Naive thymus-derived CD4-positive, alpha-beta T cell (primary cell): ENCODE measurements around the gene HMGA1. TPM values are rescaled to one million over a fixed set of nuclear protein-coding genes. Genes with fewer than 3 reads are reported as not detected.

Experiments
- ATAC-seq: fragments of 150-1000 bp; cut with Tn5 transposase; 2 replicates; pipeline ENCODE4 v1.10.0; 2021; ENCODE audit warnings: mild to moderate bottlenecking, moderate library complexity
- CTCF ChIA-PET: fragments of 350-600 bp; sonication (Branson Sonifier 250); formaldehyde crosslinking; loops from one replicate; lab custom pipeline; 2021; ENCODE audit warnings: antibody characterized with exemption; lab: Charles Lee
- POLR2A ChIA-PET: fragments of 350-600 bp; sonication (Branson Sonifier 250); formaldehyde crosslinking; loops from one replicate; lab custom pipeline; 2021; ENCODE audit warnings: antibody characterized with exemption, inconsistent platforms; lab: Charles Lee
- DNase-seq, 9 donors: peaks; one replicate each; pipeline versions ENCODE4 v3.0.0 to v3.0.0-alpha.2; 2020 to 2022; ENCODE audit warnings: mixed read lengths in 1 of 9
- H3K27ac ChIP-seq: one replicate; pipeline ENCODE4 v1.7.0; 2013; ENCODE audit warnings: mild to moderate bottlenecking, low read depth, low read length, moderate library complexity
- H3K27me3 ChIP-seq, 2 donors: one replicate each; pipeline ENCODE4 v1.7.0; 2013; ENCODE audit warnings: low read length in 2 of 2, mild to moderate bottlenecking in 2 of 2, moderate library complexity in 2 of 2; ENCODE audit not compliant: control insufficient read depth in 2 of 2, insufficient read depth in 2 of 2
- H3K36me3 ChIP-seq, 3 experiments: 1 replicate in 2 of 3; 2 replicates in 1 of 3; pipeline ENCODE4 v1.7.0; 2013; ENCODE audit warnings: low read length in 3 of 3, mild to moderate bottlenecking in 3 of 3, moderate library complexity in 1 of 3; ENCODE audit not compliant: insufficient read depth in 3 of 3, control insufficient read depth in 2 of 3
- H3K4me1 ChIP-seq, 2 donors: one replicate each; pipeline ENCODE4 v1.7.0; 2013; ENCODE audit warnings: low read length in 2 of 2, mild to moderate bottlenecking in 2 of 2, moderate library complexity in 1 of 2; ENCODE audit not compliant: control insufficient read depth in 2 of 2, insufficient read depth in 2 of 2
- H3K4me3 ChIP-seq: 2 replicates; pipeline ENCODE4 v1.7.0; 2013; ENCODE audit warnings: mild to moderate bottlenecking, low read length
- H3K9me3 ChIP-seq, 3 experiments: 1 replicate in 2 of 3; 2 replicates in 1 of 3; pipeline ENCODE4 v1.7.0; 2013; ENCODE audit warnings: low read length in 3 of 3; ENCODE audit not compliant: control insufficient read depth in 2 of 3
- H3K27ac Mint-ChIP-seq, 9 donors: one replicate each; pipeline ENCODE4 v1.8.0; 2020 to 2022; ENCODE audit warnings: mixed read lengths in 9 of 9, mild to moderate bottlenecking in 8 of 9, moderate library complexity in 5 of 9, inconsistent platforms in 2 of 9
- H3K27me3 Mint-ChIP-seq, 5 donors: one replicate each; pipeline ENCODE4 v1.8.0; 2021 to 2022; ENCODE audit warnings: mixed read lengths in 5 of 5, mild to moderate bottlenecking in 1 of 5
- H3K36me3 Mint-ChIP-seq, 5 donors: one replicate each; pipeline ENCODE4 v1.8.0; 2020 to 2022; ENCODE audit warnings: mixed read lengths in 5 of 5, mild to moderate bottlenecking in 3 of 5, inconsistent platforms in 1 of 5
- H3K4me1 Mint-ChIP-seq, 7 donors: one replicate each; pipeline ENCODE4 v1.8.0; 2020 to 2022; ENCODE audit warnings: mixed read lengths in 7 of 7, mild to moderate bottlenecking in 3 of 7, inconsistent platforms in 1 of 7
- H3K4me3 Mint-ChIP-seq, 10 donors: one replicate each; pipeline ENCODE4 v1.8.0; 2020 to 2022; ENCODE audit warnings: mild to moderate bottlenecking in 10 of 10, mixed read lengths in 10 of 10, moderate library complexity in 6 of 10, inconsistent platforms in 2 of 10
- H3K9me3 Mint-ChIP-seq, 11 donors: one replicate each; pipeline ENCODE4 v1.8.0; 2020 to 2022; ENCODE audit warnings: mixed read lengths in 11 of 11, mild to moderate bottlenecking in 4 of 11, inconsistent platforms in 1 of 11, moderate library complexity in 1 of 11
- intact Hi-C, 2 donors: fragments of 100-400 bp; cut with micrococcal nuclease; formaldehyde crosslinking; loops; one replicate each; pipeline ENCODE4 v1.15.1; 2023
- polyA plus RNA-seq, 2 donors: library from polyadenylated mRNA; unstranded; fragments of 300-500 nt; fragmentation: Illumina TruSeq; gene quantifications; one replicate each; pipeline ENCODE4 v1.2.3, GENCODE V29; 2021
- total RNA-seq, 6 experiments: library from RNA in 5 of 6; stranded (reverse) in 5 of 6; gene quantifications; 1 replicate in 5 of 6; 2 replicates in 1 of 6; pipeline ENCODE4 v1.2.3 and lab custom pipeline; 2021 to 2026

Gene HMGA1
- total and polyA plus RNA-seq, 7 experiments from 2014 or later, result 35.7 to 180 (median 94.5) TPM

DNA sequence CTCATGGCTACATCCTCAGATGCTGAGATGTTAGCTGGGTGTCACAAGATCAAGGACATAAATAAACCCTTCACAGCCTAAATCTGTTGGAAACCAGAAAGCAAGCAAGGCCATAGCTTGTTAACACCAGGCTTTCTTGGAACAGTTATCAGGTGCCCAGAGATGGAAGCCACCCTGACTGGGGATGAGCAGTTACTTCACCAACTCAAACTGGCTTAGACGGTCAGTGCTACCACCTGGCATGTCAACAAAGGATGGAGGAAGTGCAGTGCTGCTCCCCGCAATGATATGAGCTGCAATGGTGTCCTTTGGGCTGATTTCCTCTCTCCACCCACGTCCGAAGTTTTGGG, 41.1 kb downstream of the HMGA1 start:
- CTCF ChIA-PET, result no interaction called here
- Mint-ChIP-seq H3K27me3 (no peaks in the 10 kb centered on the region), H3K4me1 (peaks cover 0 to 25% (median 9%) of the 10 kb centered on the region in 7 donors), H3K27ac (no peak overlapping the region), H3K36me3 (peaks cover 0 to 25% (median 18%) of the 10 kb centered on the region in 5 donors), H3K9me3 (no peaks in the 10 kb centered on the region), H3K4me3 (no peak overlapping the region)
- intact Hi-C loops, result no loop called here
- DNase-seq, result no peak
- no peak overlapping the region for H3K27ac ChIP-seq
- H3K36me3 ChIP-seq, result peaks cover 0 to 4% (median 0%) of the 10 kb centered on the region in 3 experiments
- H3K4me1 ChIP-seq, result no peaks in the 10 kb centered on the region
- H3K27me3 ChIP-seq, result no peaks in the 10 kb centered on the region
- POLR2A ChIA-PET, result no interaction called here
- ATAC-seq, result no peak
- no peaks in the 10 kb centered on the region for H3K9me3 ChIP-seq
- no peak overlapping the region for H3K4me3 ChIP-seq

DNA sequence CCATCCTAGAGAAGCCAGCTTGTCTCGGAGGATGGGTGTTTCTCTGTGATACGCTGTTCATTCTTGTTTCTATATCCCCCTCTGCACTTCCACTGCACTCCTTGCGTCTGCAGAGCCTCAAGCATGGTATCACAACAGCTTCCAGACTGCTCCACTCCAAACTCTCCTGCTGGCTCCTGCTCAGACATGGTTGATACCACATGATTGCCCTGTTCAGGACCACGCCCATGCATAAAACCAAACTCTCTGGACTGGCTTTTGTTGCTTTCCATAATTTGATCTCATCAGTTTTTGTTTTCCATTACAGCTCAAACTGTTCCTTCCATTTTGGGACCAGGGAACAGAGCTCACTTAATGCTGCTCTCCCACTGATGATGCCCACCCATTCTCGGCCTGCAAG, 42.2 kb downstream of the HMGA1 start:
- Histone ChIP-seq H3K36me3 (peaks cover 0 to 4% (median 0%) of the 10 kb centered on the region in 3 experiments), H3K4me3 (no peak overlapping the region), H3K4me1 (no peaks in the 10 kb centered on the region), H3K27ac (no peak overlapping the region), H3K9me3 (no peaks in the 10 kb centered on the region), H3K27me3 (no peaks in the 10 kb centered on the region)
- Mint-ChIP-seq H3K27ac (peak overlapping the region in 2 of 9 donors; percentile 20 to 33), H3K36me3 (peaks cover 0 to 27% (median 19%) of the 10 kb centered on the region in 5 donors), H3K9me3 (no peaks in the 10 kb centered on the region), H3K4me1 (peaks cover 0 to 25% (median 9%) of the 10 kb centered on the region in 7 donors), H3K27me3 (no peaks in the 10 kb centered on the region), H3K4me3 (no peak overlapping the region)
- CTCF ChIA-PET, result no interaction called here
- DNase-seq, result no peak
- intact Hi-C loops, result no loop called here
- POLR2A ChIA-PET, result no interaction called here
- ATAC-seq, result no peak

DNA sequence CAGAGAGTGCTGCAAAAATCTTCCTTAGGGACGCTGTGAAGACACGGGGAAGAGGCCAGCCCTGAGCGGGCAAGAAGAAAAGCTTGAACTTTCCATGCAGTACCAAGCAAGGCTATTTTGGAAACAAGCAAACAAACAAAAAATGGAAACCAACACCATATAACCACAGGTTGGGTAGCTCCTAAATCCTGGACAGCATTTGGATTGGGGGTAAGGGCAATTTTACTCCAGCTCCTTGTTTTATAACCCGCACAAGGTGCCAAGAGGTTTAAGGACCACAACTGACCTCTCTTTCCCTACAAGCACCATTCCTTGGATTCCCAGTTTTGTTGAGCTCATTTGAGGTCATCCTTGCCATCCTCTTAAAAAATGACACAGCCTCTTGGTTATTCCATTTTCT, 43.5 kb downstream of the HMGA1 start:
- Mint-ChIP-seq H3K4me1 (peaks cover 9 to 25% (median 19%) of the 10 kb centered on the region in 7 donors), H3K27ac (no peak overlapping the region), H3K9me3 (no peaks in the 10 kb centered on the region), H3K27me3 (no peaks in the 10 kb centered on the region), H3K4me3 (no peak overlapping the region), H3K36me3 (peaks cover 0 to 38% (median 33%) of the 10 kb centered on the region in 5 donors)
- H3K36me3 ChIP-seq, result peaks cover 0 to 4% (median 0%) of the 10 kb centered on the region in 3 experiments
- intact Hi-C loops, result no loop called here
- H3K4me3 ChIP-seq, result no peak overlapping the region
- POLR2A ChIA-PET, result no interaction called here
- no peaks in the 10 kb centered on the region for H3K9me3 ChIP-seq
- ATAC-seq (no peak), DNase-seq (no peak)
- H3K4me1 ChIP-seq, result no peaks in the 10 kb centered on the region
- H3K27ac ChIP-seq, result no peak overlapping the region
- H3K27me3 ChIP-seq, result no peaks in the 10 kb centered on the region
- CTCF ChIA-PET, result no interaction called here

DNA sequence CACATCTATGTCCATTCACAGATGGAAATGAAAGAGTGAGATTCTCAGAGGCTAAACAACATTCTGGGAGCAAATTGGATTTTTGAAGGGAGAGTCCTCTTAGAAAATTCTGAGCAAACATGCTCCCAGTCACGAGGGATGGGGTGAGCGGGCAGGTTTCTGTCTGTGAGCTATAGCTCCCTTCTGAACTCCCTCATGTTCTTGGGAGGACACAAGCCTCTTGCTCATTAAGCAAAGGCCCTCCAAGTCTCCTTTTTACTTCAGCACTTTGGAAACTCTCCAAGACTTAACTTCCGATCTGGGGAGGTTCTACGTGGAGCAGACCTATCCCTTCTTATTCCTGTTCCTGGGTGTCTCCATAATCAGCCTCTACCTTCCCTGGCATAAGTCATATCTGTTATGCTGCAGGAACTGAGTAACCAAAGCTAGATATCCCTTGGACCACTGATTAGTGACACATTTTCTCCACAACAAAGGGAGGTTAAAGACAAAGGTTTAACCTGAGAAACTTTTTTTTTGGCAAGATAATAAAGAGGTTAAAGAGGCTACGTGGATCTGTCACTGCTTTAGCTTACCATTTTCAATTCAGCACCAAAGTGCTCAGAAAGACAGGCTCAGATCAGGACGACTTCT, 45.1 kb downstream of the HMGA1 start:
- Histone ChIP-seq H3K27me3 (no peaks in the 10 kb centered on the region), H3K36me3 (peaks cover 0 to 4% (median 0%) of the 10 kb centered on the region in 3 experiments), H3K4me1 (no peaks in the 10 kb centered on the region), H3K9me3 (no peaks in the 10 kb centered on the region), H3K27ac (no peak overlapping the region), H3K4me3 (no peak overlapping the region)
- POLR2A ChIA-PET, result no interaction called here
- no peaks in the 10 kb centered on the region for H3K27me3 Mint-ChIP-seq
- ATAC-seq (no peak), DNase-seq (no peak)
- H3K4me1 Mint-ChIP-seq, result peaks cover 9 to 25% (median 17%) of the 10 kb centered on the region in 7 donors
- intact Hi-C loops, result no loop called here
- CTCF ChIA-PET, result interaction anchor here (0.5 to 0.6 kb wide), 2 partner anchors 36 to 101 kb away, joined by 3 read pairs; no protein-coding TSS in a partner anchor
- H3K4me3 Mint-ChIP-seq, result no peak overlapping the region
- no peak overlapping the region for H3K27ac Mint-ChIP-seq
- H3K36me3 Mint-ChIP-seq, result peaks cover 0 to 44% (median 39%) of the 10 kb centered on the region in 5 donors
- H3K9me3 Mint-ChIP-seq, result no peaks in the 10 kb centered on the region

- ChIA-PET CTCF (no interaction called here), POLR2A (no interaction called here)
- Histone ChIP-seq H3K9me3 (no peaks in the 10 kb centered on the region), H3K27ac (no peak overlapping the region), H3K27me3 (no peaks in the 10 kb centered on the region), H3K36me3 (peaks cover 0 to 6% (median 4%) of the 10 kb centered on the region in 3 experiments), H3K4me1 (peaks cover 0 to 3% of the 10 kb centered on the region in 2 donors), H3K4me3 (no peak overlapping the region)
- Mint-ChIP-seq H3K9me3 (no peaks in the 10 kb centered on the region), H3K27ac (peak overlapping the region in 5 of 9 donors; percentile 53 to 77 (median 74)), H3K27me3 (no peaks in the 10 kb centered on the region), H3K36me3 (peaks cover 0 to 46% (median 37%) of the 10 kb centered on the region in 5 donors), H3K4me3 (peak overlapping the region in 2 of 10 donors; percentile 34 to 41), H3K4me1 (peaks cover 0 to 31% (median 26%) of the 10 kb centered on the region in 7 donors)
- DNase-seq, result no peak
- intact Hi-C loops, result no loop called here
- peak; percentile 85 for ATAC-seq
Measured at GRCh38 chr6:34284563-34285447, 48.1 kb downstream of the HMGA1 start.

- H3K27me3 ChIP-seq, result no peaks in the 10 kb centered on the region
- ChIA-PET POLR2A (no interaction called here), CTCF (no interaction called here)
- DNase-seq, result no peak
- Mint-ChIP-seq H3K27ac (peak overlapping the region in 2 of 9 donors; percentile 3 to 59), H3K9me3 (no peaks in the 10 kb centered on the region), H3K36me3 (peaks cover 0 to 38% (median 33%) of the 10 kb centered on the region in 5 donors), H3K4me3 (no peak overlapping the region), H3K27me3 (no peaks in the 10 kb centered on the region), H3K4me1 (peaks cover 0 to 33% (median 29%) of the 10 kb centered on the region in 7 donors)
- no peak overlapping the region for H3K27ac ChIP-seq
- peaks cover 0 to 3% of the 10 kb centered on the region in 2 donors for H3K4me1 ChIP-seq
- H3K36me3 ChIP-seq, result peaks cover 0 to 6% (median 4%) of the 10 kb centered on the region in 3 experiments
- H3K4me3 ChIP-seq, result no peak overlapping the region
- intact Hi-C loops, result no loop called here
- ATAC-seq, result no peak
- H3K9me3 ChIP-seq, result no peaks in the 10 kb centered on the region
Measured at GRCh38 chr6:34285448-34286164, 48.9 kb downstream of the HMGA1 start.
